ENCODE measurements around the gene BEST4.
A peak's percentile ranks its signal among the peaks of the same experiment; 100 is the strongest.

DNA sequence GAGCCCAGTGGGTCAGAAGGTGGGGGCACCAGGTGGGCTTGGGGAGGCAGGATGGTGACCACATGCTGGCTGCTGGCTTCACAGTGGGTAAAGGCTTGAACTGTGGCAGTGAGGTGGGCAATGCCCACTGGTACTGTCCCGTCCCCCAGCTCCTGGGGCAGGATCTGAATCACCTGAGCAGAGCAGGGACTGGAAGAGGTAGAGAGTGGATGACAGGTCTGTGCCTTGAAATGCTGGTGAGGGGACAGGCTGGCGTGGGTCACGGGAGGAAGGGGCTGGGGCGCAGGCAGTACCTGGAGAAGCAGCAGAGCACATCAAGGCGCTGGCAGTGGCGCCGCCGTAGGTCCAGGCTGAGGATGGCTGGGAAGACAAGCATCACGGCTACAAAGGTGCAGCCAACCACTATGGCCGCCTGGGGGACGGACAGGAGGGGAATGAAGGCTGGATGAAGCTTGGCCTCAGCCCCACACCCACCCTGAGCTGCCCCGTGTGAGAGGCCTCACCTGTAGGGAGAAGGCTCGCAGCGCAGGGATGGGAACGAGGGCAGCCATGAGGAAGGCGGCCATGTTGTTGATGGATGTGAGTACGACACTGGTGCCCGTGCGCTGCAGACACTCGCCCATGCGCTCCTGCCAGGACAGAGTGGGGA is 40.2 kb upstream of the BEST4 start:
- TF ChIP-seq TAF1 (IDR thresholded peaks at IDR 0.05; ENCODE audit: low read depth, low read length) (no peak), POLR2AphosphoS5 (IDR thresholded peaks at IDR 0.05; ENCODE audit: low read depth, low read length) (no peak), CTCF (IDR thresholded peaks at IDR 0.05; ENCODE audit: control extremely low read depth in 1 of 3, insufficient read depth in 1 of 3, low read depth in 1 of 3, low read length in 3 of 3) (peak in 1 of 3 experiments; percentile 2; a peak in 1 of 4 replicates), MAX (IDR thresholded peaks at IDR 0.05) (no peak), POLR2A (IDR thresholded peaks at IDR 0.05; ENCODE audit: control extremely low read depth in 1 of 2, low read depth in 2 of 2, low read length in 2 of 2) (no peak), RFX5 (IDR thresholded peaks at IDR 0.05; ENCODE audit: borderline replicate concordance, low read depth, low read length) (no peak)
